Body of pancreas (tissue), 4 donors: ENCODE data around the gene BMERB1. TPM values are rescaled to one million over a fixed set of nuclear protein-coding genes. Genes with fewer than 3 reads are reported as not detected.

ENCODE experiments used
- ATAC-seq: fragments of 150-250 bp; one replicate; pipeline ENCODE4 v1.9.1; 2016
- DNase-seq, 4 donors: peaks; one replicate each; pipeline ENCODE4 v3.0.0-alpha.2; 2019
- H3K27ac ChIP-seq, 4 donors: fragments of 200-600 bp; sonication (generic); 1 replicate in 3 of 4; 2 replicates in 1 of 4; pipeline versions ENCODE4 v1.5.1 to v1.6.1; 2016 to 2019; ENCODE audit warnings: mild to moderate bottlenecking in 1 of 4, mixed read lengths in 1 of 4, moderate library complexity in 1 of 4
- H3K27me3 ChIP-seq, 2 donors: fragments of 200-600 bp; sonication (generic); one replicate each; pipeline ENCODE4 v1.6.0; 2016; ENCODE audit warnings: mild to moderate bottlenecking in 1 of 2
- H3K36me3 ChIP-seq, 2 donors: fragments of 200-600 bp; sonication (generic); replicated peaks in 1 of 2; 2 replicates each; pipeline ENCODE4 v1.5.1; 2016; ENCODE audit warnings: low read depth in 2 of 2; ENCODE audit not compliant: insufficient read depth in 1 of 2
- H3K4me1 ChIP-seq: fragments of 200-600 bp; sonication (generic); one replicate; pipeline ENCODE4 v1.6.0; 2016
- H3K4me3 ChIP-seq, 2 donors: fragments of 200-600 bp; sonication (generic); 1 replicate in 1 of 2; 2 replicates in 1 of 2; pipeline ENCODE4 v1.5.1; 2016 to 2019
- H3K9me3 ChIP-seq, 3 donors: fragments of 200-600 bp; sonication (generic); 1 replicate in 2 of 3; 2 replicates in 1 of 3; pipeline ENCODE4 v1.5.1; 2016
- POLR2A ChIP-seq, 3 donors: fragments of 450-650 bp; IDR thresholded peaks; one replicate each; pipeline ENCODE4 v1.6.1; 2016; ENCODE audit warnings: antibody characterized with exemption in 3 of 3, mild to moderate bottlenecking in 2 of 3
- WGBS, 2 donors: methylation state at CpG; one replicate each; pipeline ENCODE4 v1.1.5; 2017; 5-methylcytosine and 5-hydroxymethylcytosine counted together
- intact Hi-C: fragments of 100-400 bp; cut with DNase I; formaldehyde crosslinking; loops from one replicate; pipeline ENCODE4 v1.15.1; 2023
- total RNA-seq, 2 donors: library from RNA; depleted of rRNA; stranded (reverse); fragments of >200 nt; gene quantifications; one replicate each; pipeline ENCODE4 v1.1.0, GENCODE V29; 2016
- TF ChIP-seq, protein P1 (sequence below), 7 experiments: fragments of 450-650 bp in 4 of 7; fragments of 200-600 bp in 3 of 7; sonication (generic) in 3 of 7; IDR thresholded peaks; one replicate each; pipeline ENCODE4 v1.5.1; 2016 to 2019; ENCODE audit warnings: antibody characterized with exemption in 7 of 7

BMERB1 gene
- total RNA-seq, 2 donors from 2014 or later, result 8.9 to 22.3 TPM

DNA sequence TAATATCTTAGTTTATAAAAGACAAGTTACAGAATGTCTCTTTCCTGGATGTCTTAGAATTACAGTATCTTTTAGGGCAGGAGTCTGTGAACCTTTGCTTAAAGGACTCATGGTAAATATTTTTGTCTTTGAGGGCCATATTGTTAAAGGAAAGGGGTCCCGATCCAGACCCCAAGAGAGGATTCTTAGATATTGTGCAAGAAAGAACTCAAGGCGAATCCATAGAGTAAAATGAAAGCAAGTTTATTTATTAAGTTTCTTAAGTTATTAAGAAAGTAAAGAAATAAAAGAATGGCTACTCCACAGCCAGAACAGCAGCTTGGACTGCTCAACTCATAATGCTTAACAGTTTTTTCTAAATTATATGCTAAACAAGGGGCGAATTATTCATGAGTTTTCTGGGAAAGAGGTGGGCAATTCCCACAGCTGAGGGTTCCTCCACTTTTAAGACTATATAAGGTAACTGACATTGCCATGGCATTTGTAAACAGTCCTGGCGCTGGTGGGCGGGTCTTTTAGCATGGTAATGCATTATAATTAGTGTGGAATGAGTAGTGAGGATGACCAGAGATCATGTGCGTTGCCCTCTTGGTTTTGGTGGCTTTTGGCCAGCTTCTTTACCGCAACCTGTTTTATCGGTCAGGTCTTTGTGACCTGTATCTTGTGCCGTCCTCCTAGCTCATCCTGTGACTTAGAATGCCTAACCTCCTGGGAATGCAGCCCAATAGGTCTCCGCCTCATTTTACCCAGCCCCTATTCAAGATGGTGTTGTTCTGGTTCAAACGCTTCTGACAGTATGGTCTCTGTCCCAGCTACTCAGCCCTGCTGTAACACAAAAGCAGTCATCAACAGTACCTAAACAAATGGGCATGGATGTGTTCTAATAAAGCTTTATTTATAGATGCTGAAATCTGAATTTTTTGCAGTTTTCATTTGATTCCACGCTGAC lies 53.2 kb downstream of the BMERB1 start:
- H3K36me3 ChIP-seq, result no peaks in the 10 kb centered on the region
- H3K9me3 ChIP-seq, result no peaks in the 10 kb centered on the region
- peaks cover 2% of the 10 kb centered on the region for H3K4me1 ChIP-seq
- ATAC-seq (no peak), DNase-seq (no peak)
- WGBS, 2 donors, result 92 to 93% methylated on average over 12 of the region's 12 CpGs
- H3K27me3 ChIP-seq, result no peaks in the 10 kb centered on the region
- no peak for TF ChIP-seq POLR2A (IDR thresholded peaks at IDR 0.05)
- TF ChIP-seq, protein P1, sequence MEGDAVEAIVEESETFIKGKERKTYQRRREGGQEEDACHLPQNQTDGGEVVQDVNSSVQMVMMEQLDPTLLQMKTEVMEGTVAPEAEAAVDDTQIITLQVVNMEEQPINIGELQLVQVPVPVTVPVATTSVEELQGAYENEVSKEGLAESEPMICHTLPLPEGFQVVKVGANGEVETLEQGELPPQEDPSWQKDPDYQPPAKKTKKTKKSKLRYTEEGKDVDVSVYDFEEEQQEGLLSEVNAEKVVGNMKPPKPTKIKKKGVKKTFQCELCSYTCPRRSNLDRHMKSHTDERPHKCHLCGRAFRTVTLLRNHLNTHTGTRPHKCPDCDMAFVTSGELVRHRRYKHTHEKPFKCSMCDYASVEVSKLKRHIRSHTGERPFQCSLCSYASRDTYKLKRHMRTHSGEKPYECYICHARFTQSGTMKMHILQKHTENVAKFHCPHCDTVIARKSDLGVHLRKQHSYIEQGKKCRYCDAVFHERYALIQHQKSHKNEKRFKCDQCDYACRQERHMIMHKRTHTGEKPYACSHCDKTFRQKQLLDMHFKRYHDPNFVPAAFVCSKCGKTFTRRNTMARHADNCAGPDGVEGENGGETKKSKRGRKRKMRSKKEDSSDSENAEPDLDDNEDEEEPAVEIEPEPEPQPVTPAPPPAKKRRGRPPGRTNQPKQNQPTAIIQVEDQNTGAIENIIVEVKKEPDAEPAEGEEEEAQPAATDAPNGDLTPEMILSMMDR (IDR thresholded peaks at IDR 0.05), result no peak
- no peak overlapping the region for H3K27ac ChIP-seq
- H3K4me3 ChIP-seq, result no peak overlapping the region
- intact Hi-C loops, result loop anchor here (10.0 kb wide), 1 partner anchor 57 kb away; no protein-coding TSS in a partner anchor

DNA sequence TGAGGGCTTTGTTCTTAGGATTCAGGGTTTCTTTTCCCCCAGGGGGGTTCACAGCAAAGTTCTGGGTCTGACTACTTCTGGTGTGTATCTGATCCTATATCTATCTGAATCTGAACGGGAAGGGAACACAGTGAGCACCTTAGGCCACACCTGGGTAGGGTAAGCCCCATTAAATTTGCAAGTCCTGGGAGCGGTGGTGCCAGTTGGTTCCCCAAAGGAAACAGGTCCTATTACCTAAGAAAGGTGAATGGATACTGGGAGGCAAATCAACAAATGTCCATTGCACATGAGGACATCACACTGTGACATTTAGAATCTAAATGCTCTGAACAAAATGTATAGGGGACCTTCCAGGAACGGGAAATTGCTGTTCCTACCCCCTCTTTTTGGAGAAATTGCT lies 54.6 kb downstream of the BMERB1 start:
- peak overlapping the region in 1 of 4 donors; percentile 32 for H3K27ac ChIP-seq
- intact Hi-C loops, result loop anchor here (10.0 kb wide), 1 partner anchor 56 kb away; no protein-coding TSS in a partner anchor

DNA sequence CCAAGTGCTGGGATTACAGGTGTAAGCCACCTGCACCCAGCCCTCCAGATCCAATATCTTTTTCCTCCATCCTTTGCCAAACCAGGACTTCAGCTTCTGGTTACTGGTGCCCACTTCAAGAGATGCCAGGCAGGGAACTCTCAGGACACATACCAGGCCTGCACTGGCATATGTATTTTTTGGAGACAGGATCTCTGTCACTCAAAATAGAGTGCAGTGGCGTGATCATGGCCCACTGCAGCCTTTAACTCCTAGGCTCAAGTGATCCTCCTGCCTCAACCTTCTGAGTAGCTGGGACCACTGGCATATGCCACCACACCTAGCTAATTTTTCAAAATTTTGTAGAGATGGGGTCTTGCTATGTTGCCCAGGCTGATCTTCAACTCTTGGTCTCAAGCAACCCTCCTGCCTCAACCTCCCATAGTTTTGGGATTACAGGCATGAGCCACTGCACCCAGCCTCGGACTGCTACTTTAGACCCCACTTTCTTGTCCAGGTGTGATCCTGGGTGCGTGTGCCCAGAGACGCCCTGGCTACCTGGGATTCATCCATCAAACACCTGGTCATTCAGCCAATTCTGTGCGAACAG lies 55.8 kb downstream of the BMERB1 start:
- DNase-seq (no peak), ATAC-seq (no peak)
- Histone ChIP-seq H3K27ac (peak overlapping the region in 1 of 4 donors; percentile 5), H3K9me3 (no peaks in the 10 kb centered on the region), H3K4me1 (no peaks in the 10 kb centered on the region), H3K4me3 (no peak overlapping the region), H3K36me3 (no peaks in the 10 kb centered on the region), H3K27me3 (no peaks in the 10 kb centered on the region)
- 93 to 100% methylated on average over 5 of the region's 5 CpGs for WGBS, 2 donors
- no peak for TF ChIP-seq POLR2A (IDR thresholded peaks at IDR 0.05)
- TF ChIP-seq, protein P1 (IDR thresholded peaks at IDR 0.05), result no peak
- intact Hi-C loops, result no loop called here

More for the DNA sequence above, 54.6 kb downstream of the BMERB1 start:
- TF ChIP-seq POLR2A (IDR thresholded peaks at IDR 0.05), result no peak
- TF ChIP-seq, protein P1 (IDR thresholded peaks at IDR 0.05), result no peak
- WGBS, 2 donors, result 80 to 85% methylated on average over 3 of the region's 3 CpGs
- Histone ChIP-seq H3K4me1 (no peaks in the 10 kb centered on the region), H3K4me3 (no peak overlapping the region), H3K36me3 (no peaks in the 10 kb centered on the region), H3K9me3 (no peaks in the 10 kb centered on the region), H3K27me3 (no peaks in the 10 kb centered on the region)
- ATAC-seq (no peak), DNase-seq (no peak)

DNA sequence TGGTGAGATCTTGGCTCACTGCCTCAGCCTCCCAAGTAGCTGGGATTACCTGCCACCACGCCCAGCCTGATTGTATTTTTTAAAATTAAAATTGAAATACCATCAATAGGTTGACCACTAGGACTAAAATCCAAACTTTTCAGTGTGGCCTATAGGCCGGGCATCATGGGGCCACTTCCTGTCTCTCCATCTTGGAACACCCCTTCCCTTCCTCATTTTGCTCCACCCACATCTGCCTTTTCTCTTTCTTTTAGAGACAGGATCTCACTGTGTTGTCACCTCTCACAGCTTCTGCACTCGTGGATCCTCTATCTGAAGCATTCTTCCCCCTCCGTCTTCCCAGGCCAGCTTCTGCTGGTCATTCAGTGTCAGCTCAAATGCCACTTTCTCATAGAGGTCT lies 57.0 kb downstream of the BMERB1 start:
- Histone ChIP-seq H3K36me3 (no peaks in the 10 kb centered on the region), H3K4me3 (no peak overlapping the region), H3K9me3 (no peaks in the 10 kb centered on the region), H3K27ac (no peak overlapping the region), H3K27me3 (no peaks in the 10 kb centered on the region), H3K4me1 (no peaks in the 10 kb centered on the region)
- WGBS, 2 donors, result 92 to 94% methylated on average over 4 of the region's 4 CpGs
- intact Hi-C loops, result no loop called here
- no peak for TF ChIP-seq POLR2A (IDR thresholded peaks at IDR 0.05)
- TF ChIP-seq, protein P1 (IDR thresholded peaks at IDR 0.05), result no peak
- ATAC-seq, result no peak
- DNase-seq, result no peak
